SK-N-SH (cell line): ENCODE results near the gene SNTG2. TPM values are rescaled to one million over a fixed set of nuclear protein-coding genes. Genes with fewer than 3 reads are reported as not detected.

ENCODE experiments used
- CTCF ChIA-PET: fragments of 300-600, 350-600 bp; formaldehyde crosslinking; extraction: SDS; loops from one replicate; lab custom pipeline; 2021; lab: Yijun Ruan, JAX
- POLR2A ChIA-PET: fragments of 350-600 bp; sonication (Branson Sonifier 250); formaldehyde crosslinking; extraction: SDS; loops from one replicate; lab custom pipeline; 2020; ENCODE audit warnings: antibody characterized with exemption, inconsistent platforms; lab: Yijun Ruan, JAX
- DNase-seq: peaks from one replicate; pipeline ENCODE4 v3.0.0; 2012
- H2AFZ ChIP-seq: fragments of 200-600 bp; sonication (generic); 2 replicates; pipeline ENCODE4 v1.8.1; 2016; ENCODE audit warnings: antibody characterized with exemption, mild to moderate bottlenecking, low read depth
- H3F3A ChIP-seq: fragments of 200-600 bp; sonication (generic); replicated peaks from 2 replicates; pipeline ENCODE3; 2016; ENCODE audit warnings: antibody characterized with exemption, mild to moderate bottlenecking; ENCODE audit not compliant: insufficient read depth
- H3K27ac ChIP-seq, 2 experiments: fragments of 200-500 bp in 1 of 2; fragments of 200-600 bp in 1 of 2; sonication (Bioruptor generic) in 1 of 2; sonication (generic), shearing (Covaris generic) in 1 of 2; 2 replicates each; pipeline versions ENCODE4 v1.5.1 to v1.6.1; 2014 to 2016; ENCODE audit warnings: low read depth in 2 of 2, inconsistent platforms in 1 of 2, low read length in 1 of 2, mild to moderate bottlenecking in 1 of 2, mixed read lengths in 1 of 2
- H3K27me3 ChIP-seq: fragments of 200-600 bp; sonication (generic), shearing (Covaris generic); 2 replicates; pipeline ENCODE4 v1.6.1; 2016; ENCODE audit warnings: mixed run types; ENCODE audit not compliant: insufficient read depth
- H3K36me3 ChIP-seq, 2 experiments: fragments of 200-500 bp in 1 of 2; fragments of 200-600 bp in 1 of 2; sonication (Bioruptor generic) in 1 of 2; sonication (generic) in 1 of 2; replicated peaks in 1 of 2; 2 replicates each; pipeline versions ENCODE3 to v1.5.1; 2014 to 2016; ENCODE audit warnings: low read length in 1 of 2, mild to moderate bottlenecking in 1 of 2; ENCODE audit not compliant: insufficient read depth in 2 of 2, control insufficient read depth in 1 of 2
- H3K4me1 ChIP-seq, 2 experiments: fragments of 200-500 bp in 1 of 2; fragments of 200-600 bp in 1 of 2; sonication (Bioruptor generic) in 1 of 2; sonication (generic), shearing (Covaris generic) in 1 of 2; 2 replicates each; pipeline versions ENCODE4 v1.5.1 to v1.6.1; 2014 to 2016; ENCODE audit warnings: low read depth in 1 of 2, low read length in 1 of 2, mixed run types in 1 of 2; ENCODE audit not compliant: insufficient read depth in 2 of 2, control insufficient read depth in 1 of 2
- H3K4me2 ChIP-seq: fragments of 200-600 bp; sonication (generic), shearing (Covaris generic); 2 replicates; pipeline ENCODE4 v1.6.1; 2017; ENCODE audit warnings: mixed run types
- H3K4me3 ChIP-seq, 2 experiments: fragments of 200-500 bp in 1 of 2; fragments of 200-600 bp in 1 of 2; sonication (Bioruptor generic) in 1 of 2; sonication (generic), shearing (Covaris generic) in 1 of 2; 2 replicates each; pipeline versions ENCODE4 v1.5.1 to v1.8.1; 2014 to 2016; ENCODE audit warnings: low read depth in 2 of 2, inconsistent platforms in 1 of 2, low read length in 1 of 2, mild to moderate bottlenecking in 1 of 2, mixed read lengths in 1 of 2, moderate library complexity in 1 of 2
- H3K79me2 ChIP-seq: fragments of 200-600 bp; sonication (generic); 2 replicates; pipeline ENCODE4 v1.8.1; 2017; ENCODE audit warnings: mild to moderate bottlenecking; ENCODE audit not compliant: insufficient read depth
- H3K9ac ChIP-seq: fragments of 200-600 bp; sonication (generic); 2 replicates; pipeline ENCODE4 v1.6.1; 2017; ENCODE audit warnings: mixed run types
- H3K9me2 ChIP-seq: fragments of 200-600 bp; sonication (generic); 2 replicates; pipeline ENCODE4 v1.6.1; 2017; ENCODE audit warnings: mixed run types
- H3K9me3 ChIP-seq: fragments of 200-600 bp; sonication (generic); 2 replicates; pipeline ENCODE4 v1.6.1; 2017; ENCODE audit warnings: mixed run types, mild to moderate bottlenecking, moderate library complexity
- H4K20me1 ChIP-seq: fragments of 200-600 bp; sonication (generic); 2 replicates; pipeline ENCODE4 v1.6.1; 2017; ENCODE audit warnings: mild to moderate bottlenecking, mixed run types; ENCODE audit not compliant: insufficient read depth
- CHD2 ChIP-seq: fragments of 150-350 bp; IDR thresholded peaks from 2 replicates; pipeline ENCODE4 v1.6.1; 2018; ENCODE audit warnings: low read length; ENCODE audit not compliant: partially characterized antibody
- EP300 ChIP-seq, 2 experiments: IDR thresholded peaks; 2 replicates each; pipeline versions ENCODE4 v1.4.0 to v1.6.1; 2012; ENCODE audit warnings: borderline replicate concordance in 1 of 2, low read depth in 1 of 2, low read length in 1 of 2
- FOXM1 ChIP-seq: IDR thresholded peaks from 2 replicates; pipeline ENCODE4 v1.4.0; 2012; ENCODE audit warnings: low read depth, mild to moderate bottlenecking
- NFIC ChIP-seq: IDR thresholded peaks from 2 replicates; pipeline ENCODE4 v1.4.0; 2012; ENCODE audit warnings: borderline replicate concordance
- POLR2AphosphoS5 ChIP-seq: IDR thresholded peaks from 2 replicates; pipeline ENCODE4 v1.6.1; 2012; ENCODE audit warnings: low read depth, low read length
- RAD21 ChIP-seq: IDR thresholded peaks from 2 replicates; pipeline ENCODE4 v1.6.1; 2012; ENCODE audit warnings: mild to moderate bottlenecking, low read length
- SMC3 ChIP-seq: IDR thresholded peaks from 2 replicates; pipeline ENCODE4 v1.6.1; 2012; ENCODE audit warnings: low read depth, low read length, improper control_type of control experiment
- USF1 ChIP-seq: IDR thresholded peaks from 2 replicates; pipeline ENCODE4 v1.4.0; 2012; ENCODE audit warnings: low read depth, borderline replicate concordance
- USF2 ChIP-seq: fragments of 150-350 bp; IDR thresholded peaks from 2 replicates; pipeline ENCODE4 v1.6.1; 2017; ENCODE audit warnings: antibody characterized with exemption, low read length, low read depth, borderline replicate concordance
- WGBS: methylation state at CpG from one replicate; pipeline ENCODE4 v1.1.6; 2017; ENCODE audit warnings: low lambda C conversion rate; 5-methylcytosine and 5-hydroxymethylcytosine counted together
- polyA plus RNA-seq, 3 experiments: library from polyadenylated mRNA; depleted of rRNA; stranded (reverse); fragments of >200 nt; gene quantifications; 2 replicates each; pipeline ENCODE4 v1.2.3, GENCODE V29; 2012
- TF ChIP-seq, protein P1 (sequence below): fragments of 150-350 bp; IDR thresholded peaks from 2 replicates; pipeline ENCODE4 v1.6.1; 2016; ENCODE audit warnings: mild to moderate bottlenecking, low read depth, low read length
- TF ChIP-seq, protein P2 (sequence below): IDR thresholded peaks from 2 replicates; pipeline ENCODE4 v1.4.0; 2012; ENCODE audit warnings: low read depth, borderline replicate concordance

Gene SNTG2
- polyA plus RNA-seq, 1 of the 3 experiments (the other 2 are of a cell fraction): not detected

DNA sequence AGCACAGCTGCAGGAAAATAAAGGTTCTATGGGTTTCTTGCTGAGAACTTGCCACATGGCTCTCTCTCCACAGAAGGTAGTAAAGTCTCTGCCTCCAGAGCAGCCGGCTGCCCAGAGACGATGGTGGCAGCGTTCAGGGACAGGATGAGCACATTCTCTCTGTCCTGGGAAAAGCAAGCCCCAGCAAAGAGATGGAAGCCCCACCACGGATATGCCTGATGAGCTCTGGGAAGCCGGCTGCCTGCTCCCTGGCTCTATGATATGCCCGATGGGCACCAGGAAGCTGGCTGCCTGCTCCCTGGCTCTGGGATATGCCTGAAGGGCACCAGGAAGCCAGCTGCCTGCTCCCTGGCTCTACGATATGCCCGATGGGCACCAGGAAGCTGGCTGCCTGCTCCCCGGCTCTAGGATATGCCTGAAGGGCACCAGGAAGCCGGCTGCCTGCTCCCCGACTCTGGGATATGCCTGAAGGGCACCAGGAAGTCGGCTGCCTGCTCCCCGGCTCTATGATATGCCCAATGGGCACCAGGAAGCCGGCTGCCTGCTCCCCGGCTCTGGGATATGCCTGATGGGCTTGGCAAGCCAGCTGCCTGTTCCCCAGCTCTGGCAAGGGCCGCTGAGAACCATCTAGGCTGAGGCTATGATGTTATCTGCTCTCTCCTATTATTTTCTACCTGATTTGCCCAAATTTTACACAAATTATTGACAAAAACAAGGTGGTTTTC is 21.5 kb upstream of the SNTG2 start:
- H3K9ac ChIP-seq: no peak overlapping the region
- no peaks in the 10 kb centered on the region for H3K79me2 ChIP-seq
- no peaks in the 10 kb centered on the region for H3K9me2 ChIP-seq
- WGBS: 29% methylated on average over 12 of the region's 16 CpGs
- H3K4me2 ChIP-seq: no peak overlapping the region
- H2AFZ ChIP-seq: no peak overlapping the region
- no peaks in the 10 kb centered on the region for H3K9me3 ChIP-seq
- ChIA-PET CTCF (interaction anchor here (1.0 to 1.2 kb wide), 2 partner anchors 11 to 16 kb away, joined by 4 read pairs; no protein-coding TSS in a partner anchor), POLR2A (no interaction called here)
- no peak for DNase-seq
- H3K27ac ChIP-seq: no peak overlapping the region
- no peaks in the 10 kb centered on the region for H3K36me3 ChIP-seq
- no peaks in the 10 kb centered on the region for H3K27me3 ChIP-seq
- TF ChIP-seq, protein P1, sequence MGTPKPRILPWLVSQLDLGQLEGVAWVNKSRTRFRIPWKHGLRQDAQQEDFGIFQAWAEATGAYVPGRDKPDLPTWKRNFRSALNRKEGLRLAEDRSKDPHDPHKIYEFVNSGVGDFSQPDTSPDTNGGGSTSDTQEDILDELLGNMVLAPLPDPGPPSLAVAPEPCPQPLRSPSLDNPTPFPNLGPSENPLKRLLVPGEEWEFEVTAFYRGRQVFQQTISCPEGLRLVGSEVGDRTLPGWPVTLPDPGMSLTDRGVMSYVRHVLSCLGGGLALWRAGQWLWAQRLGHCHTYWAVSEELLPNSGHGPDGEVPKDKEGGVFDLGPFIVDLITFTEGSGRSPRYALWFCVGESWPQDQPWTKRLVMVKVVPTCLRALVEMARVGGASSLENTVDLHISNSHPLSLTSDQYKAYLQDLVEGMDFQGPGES: no peak
- TF ChIP-seq USF2 (no peak), EP300 (IDR thresholded peaks at IDR 0.05; ENCODE audit: borderline replicate concordance in 1 of 2, low read depth in 1 of 2, low read length in 1 of 2) (no peak), FOXM1 (no peak), SMC3 (no peak), POLR2AphosphoS5 (no peak)
- TF ChIP-seq, protein P2, sequence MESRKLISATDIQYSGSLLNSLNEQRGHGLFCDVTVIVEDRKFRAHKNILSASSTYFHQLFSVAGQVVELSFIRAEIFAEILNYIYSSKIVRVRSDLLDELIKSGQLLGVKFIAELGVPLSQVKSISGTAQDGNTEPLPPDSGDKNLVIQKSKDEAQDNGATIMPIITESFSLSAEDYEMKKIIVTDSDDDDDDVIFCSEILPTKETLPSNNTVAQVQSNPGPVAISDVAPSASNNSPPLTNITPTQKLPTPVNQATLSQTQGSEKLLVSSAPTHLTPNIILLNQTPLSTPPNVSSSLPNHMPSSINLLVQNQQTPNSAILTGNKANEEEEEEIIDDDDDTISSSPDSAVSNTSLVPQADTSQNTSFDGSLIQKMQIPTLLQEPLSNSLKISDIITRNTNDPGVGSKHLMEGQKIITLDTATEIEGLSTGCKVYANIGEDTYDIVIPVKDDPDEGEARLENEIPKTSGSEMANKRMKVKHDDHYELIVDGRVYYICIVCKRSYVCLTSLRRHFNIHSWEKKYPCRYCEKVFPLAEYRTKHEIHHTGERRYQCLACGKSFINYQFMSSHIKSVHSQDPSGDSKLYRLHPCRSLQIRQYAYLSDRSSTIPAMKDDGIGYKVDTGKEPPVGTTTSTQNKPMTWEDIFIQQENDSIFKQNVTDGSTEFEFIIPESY: no peak
- H3K4me1 ChIP-seq: peaks cover 0 to 8% of the 10 kb centered on the region in 2 experiments; a peak in 2 of 4 replicates
- no peak overlapping the region for H3K4me3 ChIP-seq
- H3F3A ChIP-seq: no peaks in the 10 kb centered on the region
- H4K20me1 ChIP-seq: no peaks in the 10 kb centered on the region

DNA sequence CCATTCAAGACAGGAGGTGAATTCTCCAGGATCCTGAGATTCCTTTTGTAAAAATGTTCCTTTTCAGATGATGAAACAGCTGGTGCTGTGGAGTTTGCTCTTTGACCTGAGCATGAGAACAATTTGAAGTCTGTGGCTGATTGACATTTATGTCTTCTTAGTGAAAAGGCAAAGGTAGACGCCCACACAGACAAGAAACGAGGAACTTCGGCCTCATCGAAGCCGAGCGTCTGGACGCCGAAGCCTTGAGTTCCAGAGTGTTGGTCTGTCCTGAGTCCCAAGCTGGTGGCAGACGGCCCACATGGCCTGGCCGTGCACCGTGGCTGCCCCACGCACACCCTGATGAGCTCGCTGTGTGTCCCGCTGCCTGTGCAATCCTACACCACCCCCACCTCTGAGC is 20.7 kb upstream of the SNTG2 start:
- H3K27me3 ChIP-seq: no peaks in the 10 kb centered on the region
- H3K9me2 ChIP-seq: no peaks in the 10 kb centered on the region
- no peak for TF ChIP-seq RAD21
- no peak for TF ChIP-seq USF1
- TF ChIP-seq NFIC: no peak
- TF ChIP-seq CHD2: no peak
- ChIA-PET CTCF (interaction anchor here (0.5 to 1.2 kb wide), 3 partner anchors 12 to 621 kb away, joined by 3 to 4 read pairs (median 4); no protein-coding TSS in a partner anchor), POLR2A (no interaction called here)
- no peaks in the 10 kb centered on the region for H4K20me1 ChIP-seq
- H3K4me1 ChIP-seq: peaks cover 0 to 6% of the 10 kb centered on the region in 2 experiments; a peak in 2 of 4 replicates
- no peak overlapping the region for H3K4me3 ChIP-seq
- no peak overlapping the region for H3K27ac ChIP-seq
- 73% methylated on average over 13 of the region's 14 CpGs for WGBS
- no peaks in the 10 kb centered on the region for H3K36me3 ChIP-seq
- no peaks in the 10 kb centered on the region for H3K79me2 ChIP-seq
- no peaks in the 10 kb centered on the region for H3F3A ChIP-seq
- H3K9ac ChIP-seq: no peak overlapping the region
- DNase-seq: no peak
- no peak overlapping the region for H2AFZ ChIP-seq
- H3K4me2 ChIP-seq: no peak overlapping the region
- H3K9me3 ChIP-seq: no peaks in the 10 kb centered on the region
